Naive thymus-derived CD4-positive, alpha-beta T cell (primary cell): ENCODE results near the gene DHX9. TPM values are rescaled to one million over a fixed set of nuclear protein-coding genes. Genes with fewer than 3 reads are reported as not detected.

Experiments
- ATAC-seq: fragments of 150-1000 bp; cut with Tn5 transposase; 2 replicates; pipeline ENCODE4 v1.10.0; 2021; ENCODE audit warnings: mild to moderate bottlenecking, moderate library complexity
- CTCF ChIA-PET: fragments of 350-600 bp; sonication (Branson Sonifier 250); formaldehyde crosslinking; loops from one replicate; lab custom pipeline; 2021; ENCODE audit warnings: antibody characterized with exemption; lab: Charles Lee
- POLR2A ChIA-PET: fragments of 350-600 bp; sonication (Branson Sonifier 250); formaldehyde crosslinking; loops from one replicate; lab custom pipeline; 2021; ENCODE audit warnings: antibody characterized with exemption, inconsistent platforms; lab: Charles Lee
- DNase-seq, 9 donors: peaks; one replicate each; pipeline versions ENCODE4 v3.0.0 to v3.0.0-alpha.2; 2020 to 2022; ENCODE audit warnings: mixed read lengths in 1 of 9
- H3K27ac ChIP-seq: one replicate; pipeline ENCODE4 v1.7.0; 2013; ENCODE audit warnings: mild to moderate bottlenecking, low read depth, low read length, moderate library complexity
- H3K27me3 ChIP-seq, 2 donors: one replicate each; pipeline ENCODE4 v1.7.0; 2013; ENCODE audit warnings: low read length in 2 of 2, mild to moderate bottlenecking in 2 of 2, moderate library complexity in 2 of 2; ENCODE audit not compliant: control insufficient read depth in 2 of 2, insufficient read depth in 2 of 2
- H3K36me3 ChIP-seq, 3 experiments: 1 replicate in 2 of 3; 2 replicates in 1 of 3; pipeline ENCODE4 v1.7.0; 2013; ENCODE audit warnings: low read length in 3 of 3, mild to moderate bottlenecking in 3 of 3, moderate library complexity in 1 of 3; ENCODE audit not compliant: insufficient read depth in 3 of 3, control insufficient read depth in 2 of 3
- H3K4me1 ChIP-seq, 2 donors: one replicate each; pipeline ENCODE4 v1.7.0; 2013; ENCODE audit warnings: low read length in 2 of 2, mild to moderate bottlenecking in 2 of 2, moderate library complexity in 1 of 2; ENCODE audit not compliant: control insufficient read depth in 2 of 2, insufficient read depth in 2 of 2
- H3K4me3 ChIP-seq: 2 replicates; pipeline ENCODE4 v1.7.0; 2013; ENCODE audit warnings: mild to moderate bottlenecking, low read length
- H3K9me3 ChIP-seq, 3 experiments: 1 replicate in 2 of 3; 2 replicates in 1 of 3; pipeline ENCODE4 v1.7.0; 2013; ENCODE audit warnings: low read length in 3 of 3; ENCODE audit not compliant: control insufficient read depth in 2 of 3
- H3K27ac Mint-ChIP-seq, 9 donors: one replicate each; pipeline ENCODE4 v1.8.0; 2020 to 2022; ENCODE audit warnings: mixed read lengths in 9 of 9, mild to moderate bottlenecking in 8 of 9, moderate library complexity in 5 of 9, inconsistent platforms in 2 of 9
- H3K27me3 Mint-ChIP-seq, 5 donors: one replicate each; pipeline ENCODE4 v1.8.0; 2021 to 2022; ENCODE audit warnings: mixed read lengths in 5 of 5, mild to moderate bottlenecking in 1 of 5
- H3K36me3 Mint-ChIP-seq, 5 donors: one replicate each; pipeline ENCODE4 v1.8.0; 2020 to 2022; ENCODE audit warnings: mixed read lengths in 5 of 5, mild to moderate bottlenecking in 3 of 5, inconsistent platforms in 1 of 5
- H3K4me1 Mint-ChIP-seq, 7 donors: one replicate each; pipeline ENCODE4 v1.8.0; 2020 to 2022; ENCODE audit warnings: mixed read lengths in 7 of 7, mild to moderate bottlenecking in 3 of 7, inconsistent platforms in 1 of 7
- H3K4me3 Mint-ChIP-seq, 10 donors: one replicate each; pipeline ENCODE4 v1.8.0; 2020 to 2022; ENCODE audit warnings: mild to moderate bottlenecking in 10 of 10, mixed read lengths in 10 of 10, moderate library complexity in 6 of 10, inconsistent platforms in 2 of 10
- H3K9me3 Mint-ChIP-seq, 11 donors: one replicate each; pipeline ENCODE4 v1.8.0; 2020 to 2022; ENCODE audit warnings: mixed read lengths in 11 of 11, mild to moderate bottlenecking in 4 of 11, inconsistent platforms in 1 of 11, moderate library complexity in 1 of 11
- intact Hi-C, 2 donors: fragments of 100-400 bp; cut with micrococcal nuclease; formaldehyde crosslinking; loops; one replicate each; pipeline ENCODE4 v1.15.1; 2023
- polyA plus RNA-seq, 2 donors: library from polyadenylated mRNA; unstranded; fragments of 300-500 nt; fragmentation: Illumina TruSeq; gene quantifications; one replicate each; pipeline ENCODE4 v1.2.3, GENCODE V29; 2021
- total RNA-seq, 6 experiments: library from RNA in 5 of 6; stranded (reverse) in 5 of 6; gene quantifications; 1 replicate in 5 of 6; 2 replicates in 1 of 6; pipeline ENCODE4 v1.2.3 and lab custom pipeline; 2021 to 2026

Gene DHX9
- total and polyA plus RNA-seq, 7 experiments from 2014 or later, result 96.9 to 299 (median 213) TPM

GRCh38 chr1:182848736-182849135 lies 9.6 kb downstream of the DHX9 start:
- no peaks in the 10 kb centered on the region for H3K9me3 ChIP-seq
- peak overlapping the region in 6 of 10 donors; percentile 5 to 51 (median 20) for H3K4me3 Mint-ChIP-seq
- no peaks in the 10 kb centered on the region for H3K27me3 Mint-ChIP-seq
- peaks cover 29 to 88% (median 53%) of the 10 kb centered on the region in 3 experiments for H3K36me3 ChIP-seq
- H3K36me3 Mint-ChIP-seq, result peaks cover 5 to 66% (median 36%) of the 10 kb centered on the region in 5 donors
- no peaks in the 10 kb centered on the region for H3K27me3 ChIP-seq
- ChIA-PET POLR2A (no interaction called here), CTCF (no interaction called here)
- peaks cover 32 to 72% (median 66%) of the 10 kb centered on the region in 7 donors for H3K4me1 Mint-ChIP-seq
- ATAC-seq (no peak), DNase-seq (no peak)
- peak overlapping the region in 2 of 9 donors; percentile 9 to 40 for H3K27ac Mint-ChIP-seq
- H3K4me1 ChIP-seq, result peaks cover 15 to 26% of the 10 kb centered on the region in 2 donors
- no peak overlapping the region for H3K27ac ChIP-seq
- intact Hi-C loops, result loop anchor here (2.0 to 10.0 kb wide), 2 partner anchors 14 to 764 kb away; no protein-coding TSS in a partner anchor
- peaks cover 0 to 3% (median 0%) of the 10 kb centered on the region in 11 donors for H3K9me3 Mint-ChIP-seq
- no peak overlapping the region for H3K4me3 ChIP-seq

- peak overlapping the region in 1 of 10 donors; percentile 44 for H3K4me3 Mint-ChIP-seq
- H3K36me3 Mint-ChIP-seq, result peaks cover 5 to 73% (median 40%) of the 10 kb centered on the region in 5 donors
- no peak for ATAC-seq
- peaks cover 17 to 61% (median 51%) of the 10 kb centered on the region in 7 donors for H3K4me1 Mint-ChIP-seq
- Histone ChIP-seq H3K27me3 (no peaks in the 10 kb centered on the region), H3K9me3 (no peaks in the 10 kb centered on the region), H3K27ac (no peak overlapping the region), H3K36me3 (peaks cover 42 to 89% (median 69%) of the 10 kb centered on the region in 3 experiments), H3K4me1 (peaks cover 14 to 15% of the 10 kb centered on the region in 2 donors), H3K4me3 (no peak overlapping the region)
- intact Hi-C loops, result no loop called here
- ChIA-PET POLR2A (no interaction called here), CTCF (no interaction called here)
- H3K27me3 Mint-ChIP-seq, result no peaks in the 10 kb centered on the region
- peaks cover 0 to 3% (median 0%) of the 10 kb centered on the region in 11 donors for H3K9me3 Mint-ChIP-seq
- DNase-seq, result no peak
- H3K27ac Mint-ChIP-seq, result peak overlapping the region in 1 of 9 donors; percentile 54
These were observed 11.2 kb downstream of the DHX9 start for GRCh38 chr1:182850319-182850718.

GRCh38 chr1:182851825-182852224 lies 12.7 kb downstream of the DHX9 start:
- Mint-ChIP-seq H3K36me3 (peaks cover 5 to 69% (median 35%) of the 10 kb centered on the region in 5 donors), H3K4me3 (no peak overlapping the region), H3K27me3 (no peaks in the 10 kb centered on the region), H3K9me3 (peaks cover 0 to 3% (median 0%) of the 10 kb centered on the region in 11 donors), H3K4me1 (peaks cover 15 to 53% (median 40%) of the 10 kb centered on the region in 7 donors), H3K27ac (no peak overlapping the region)
- ATAC-seq (no peak), DNase-seq (no peak)
- intact Hi-C loops, result loop anchor here in 1 of 2 donors (2.0 kb wide), 1 partner anchor 33 kb away; no protein-coding TSS in a partner anchor
- Histone ChIP-seq H3K9me3 (no peaks in the 10 kb centered on the region), H3K4me1 (peaks cover 11 to 13% of the 10 kb centered on the region in 2 donors), H3K36me3 (peaks cover 44 to 91% (median 73%) of the 10 kb centered on the region in 3 experiments), H3K27me3 (no peaks in the 10 kb centered on the region), H3K27ac (no peak overlapping the region), H3K4me3 (no peak overlapping the region)
- ChIA-PET CTCF (no interaction called here), POLR2A (no interaction called here)

GRCh38 chr1:182855911-182856310 lies 16.8 kb downstream of the DHX9 start:
- DNase-seq, result no peak
- no peak overlapping the region for H3K27ac ChIP-seq
- intact Hi-C loops, result loop anchor here in 1 of 2 donors (2.0 kb wide), 2 partner anchors 13 to 17 kb away; no protein-coding TSS in a partner anchor
- H3K4me3 ChIP-seq, result no peak overlapping the region
- H3K27ac Mint-ChIP-seq, result no peak overlapping the region
- peaks cover 52 to 99% (median 83%) of the 10 kb centered on the region in 3 experiments for H3K36me3 ChIP-seq
- H3K4me3 Mint-ChIP-seq, result no peak overlapping the region
- no peaks in the 10 kb centered on the region for H3K27me3 Mint-ChIP-seq
- ChIA-PET POLR2A (no interaction called here), CTCF (no interaction called here)
- ATAC-seq, result no peak
- H3K27me3 ChIP-seq, result no peaks in the 10 kb centered on the region
- no peaks in the 10 kb centered on the region for H3K4me1 ChIP-seq
- H3K9me3 Mint-ChIP-seq, result no peaks in the 10 kb centered on the region
- H3K9me3 ChIP-seq, result no peaks in the 10 kb centered on the region
- H3K36me3 Mint-ChIP-seq, result peaks cover 7 to 62% (median 29%) of the 10 kb centered on the region in 5 donors
- peaks cover 0 to 21% (median 13%) of the 10 kb centered on the region in 7 donors for H3K4me1 Mint-ChIP-seq

GRCh38 chr1:182857212-182857611 lies 18.1 kb downstream of the DHX9 start:
- Histone ChIP-seq H3K27ac (no peak overlapping the region), H3K27me3 (no peaks in the 10 kb centered on the region), H3K4me1 (no peaks in the 10 kb centered on the region), H3K9me3 (no peaks in the 10 kb centered on the region), H3K36me3 (peaks cover 52 to 98% (median 84%) of the 10 kb centered on the region in 3 experiments), H3K4me3 (no peak overlapping the region)
- Mint-ChIP-seq H3K27ac (peak overlapping the region in 1 of 9 donors; percentile 17), H3K36me3 (peaks cover 5 to 63% (median 34%) of the 10 kb centered on the region in 5 donors), H3K4me1 (peaks cover 0 to 25% (median 15%) of the 10 kb centered on the region in 7 donors), H3K27me3 (no peaks in the 10 kb centered on the region), H3K4me3 (no peak overlapping the region), H3K9me3 (no peaks in the 10 kb centered on the region)
- no peak for DNase-seq
- ChIA-PET POLR2A (interaction anchor here (0.6 to 1.2 kb wide), 2 partner anchors 17 to 22 kb away, joined by 3 read pairs; no protein-coding TSS in a partner anchor), CTCF (no interaction called here)
- intact Hi-C loops, result loop anchor here in 1 of 2 donors (2.0 kb wide), 2 partner anchors 14 to 16 kb away; no protein-coding TSS in a partner anchor
- no peak for ATAC-seq

GRCh38 chr1:182860658-182861057 lies 21.5 kb downstream of the DHX9 start:
- H3K9me3 Mint-ChIP-seq, result no peaks in the 10 kb centered on the region
- H3K4me1 ChIP-seq, result no peaks in the 10 kb centered on the region
- ChIA-PET CTCF (no interaction called here), POLR2A (no interaction called here)
- H3K4me1 Mint-ChIP-seq, result peaks cover 1 to 45% (median 18%) of the 10 kb centered on the region in 7 donors
- peaks cover 9 to 62% (median 38%) of the 10 kb centered on the region in 5 donors for H3K36me3 Mint-ChIP-seq
- no peak for DNase-seq
- H3K4me3 ChIP-seq, result no peak overlapping the region
- H3K27ac Mint-ChIP-seq, result peak overlapping the region in 3 of 9 donors; percentile 26 to 57 (median 37)
- peaks cover 57 to 94% (median 72%) of the 10 kb centered on the region in 3 experiments for H3K36me3 ChIP-seq
- no peak for ATAC-seq
- H3K27me3 ChIP-seq, result no peaks in the 10 kb centered on the region
- no peaks in the 10 kb centered on the region for H3K27me3 Mint-ChIP-seq
- intact Hi-C loops, result no loop called here
- H3K27ac ChIP-seq, result no peak overlapping the region
- no peaks in the 10 kb centered on the region for H3K9me3 ChIP-seq
- H3K4me3 Mint-ChIP-seq, result no peak overlapping the region
